Amygdala (tissue), 56 donors: Measurements from ENCODE around the gene DNAAF5.

Experiments
- DNase-seq, 56 donors: peaks; one replicate each; lab custom pipeline; 2025; lab: John Stamatoyannopoulos, UW

DNAAF5 gene

GRCh38 chr7:826230-826917, 99.9 kb downstream of the DNAAF5 start:
- DNase-seq, result no peak

- DNase-seq, result no peak
These were observed 102.5 kb downstream of the DNAAF5 start for GRCh38 chr7:828793-829561.

GRCh38 chr7:830069-830468, 103.6 kb downstream of the DNAAF5 start:
- DNase-seq, result no peak

- DNase-seq, result no peak
These were observed 105.2 kb downstream of the DNAAF5 start for GRCh38 chr7:831596-832166.

GRCh38 chr7:832167-832967, 105.9 kb downstream of the DNAAF5 start, which contains the start of gene SUN1:
Gene SUN1 (plus strand): TSS chr7:832476. CDS start chr7:832525, 49 bp downstream.
- DNase-seq, result no peak

GRCh38 chr7:832968-833424, 106.5 kb downstream of the DNAAF5 start:
- no peak for DNase-seq

GRCh38 chr7:833601-834258, 107.2 kb downstream of the DNAAF5 start:
- no peak for DNase-seq

- no peak for DNase-seq
These were observed 107.8 kb downstream of the DNAAF5 start for GRCh38 chr7:834277-834676.

GRCh38 chr7:835021-835420, 108.5 kb downstream of the DNAAF5 start:
- no peak for DNase-seq

- DNase-seq, result no peak
These were observed 109.2 kb downstream of the DNAAF5 start for GRCh38 chr7:835485-836401.
